HG03520 (cell line): ENCODE data around the gene ITFG1.
"Not testable (repeated sequence)": the region's sequence is repeated elsewhere in the genome, so short reads cannot be mapped to it uniquely, and the experiment has no call there.

ENCODE experiments used
- ATAC-seq: cut with Tn5 transposase; IDR thresholded peaks from one replicate; pipeline ENCODE4 v1.9.1; 2021; ENCODE audit warnings: mild to moderate bottlenecking, moderate library complexity; ENCODE audit not compliant: unreplicated experiment

ITFG1 gene

DNA sequence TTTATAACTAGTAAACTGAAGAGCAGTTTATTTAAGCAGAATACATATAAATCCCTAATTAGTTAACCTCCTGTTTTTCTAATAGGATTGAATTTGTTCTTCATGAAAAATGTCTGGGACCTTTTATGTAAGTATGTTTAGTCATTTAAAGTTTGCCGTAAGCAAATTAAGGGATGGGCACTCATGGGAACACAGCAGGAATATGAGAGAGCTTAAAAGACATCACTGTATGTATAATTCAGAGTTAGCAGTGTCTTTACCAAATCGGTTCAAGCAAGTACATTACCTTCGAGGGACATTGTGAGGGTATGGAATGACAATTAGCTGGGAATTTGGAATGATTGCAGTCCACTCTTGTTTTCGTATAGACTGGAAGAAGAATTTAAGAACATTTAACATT is 299.4 kb downstream of the ITFG1 start:
- no peak for ATAC-seq

- no peak for ATAC-seq
Observed at GRCh38 chr16:47160422-47160821, 300.4 kb downstream of the ITFG1 start.

- ATAC-seq = no peak
Observed at GRCh38 chr16:47158992-47159391, 301.9 kb downstream of the ITFG1 start.

- ATAC-seq = no peak
Observed at GRCh38 chr16:47156680-47157215, 304.1 kb downstream of the ITFG1 start.

DNA sequence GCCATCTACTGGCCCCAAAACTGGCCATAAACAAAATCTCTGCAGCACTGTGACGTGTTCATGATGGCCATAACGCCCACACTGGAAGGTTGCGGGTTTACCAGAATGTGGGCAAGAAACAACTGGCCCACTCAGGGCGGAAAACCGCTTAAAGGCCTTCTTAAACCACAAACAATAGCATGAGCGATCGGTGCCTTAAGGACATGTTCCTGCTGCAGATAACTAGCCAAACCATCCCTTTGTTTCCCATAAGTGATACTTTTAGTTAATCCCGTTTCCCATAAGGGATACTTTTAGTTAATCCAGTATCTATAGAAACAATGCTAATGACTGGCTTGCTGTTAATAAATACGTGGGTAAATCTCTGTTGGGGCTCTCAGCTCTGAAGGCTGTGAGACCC is 308.4 kb downstream of the ITFG1 start:
- ATAC-seq = not testable (repeated sequence)

DNA sequence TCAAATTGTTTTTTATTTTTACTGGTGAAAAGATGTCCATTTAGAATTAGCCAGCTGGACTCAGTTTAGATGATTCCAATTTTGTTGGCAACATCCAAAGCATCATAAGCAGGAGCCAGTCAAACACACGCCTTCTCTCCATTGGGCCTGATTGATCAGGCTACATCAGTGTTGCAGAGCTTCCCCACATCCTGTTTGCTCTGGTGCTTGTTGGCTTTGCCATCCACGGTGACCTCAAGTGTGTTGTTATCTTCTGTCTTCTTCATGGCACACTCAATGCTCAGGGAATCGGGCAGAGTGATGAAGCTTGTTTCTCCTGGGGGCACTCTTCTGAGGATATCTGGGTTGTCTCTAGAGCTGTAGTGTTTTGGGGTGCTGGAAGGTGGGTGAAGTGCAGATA is 310.8 kb downstream of the ITFG1 start:
- no peak for ATAC-seq

DNA sequence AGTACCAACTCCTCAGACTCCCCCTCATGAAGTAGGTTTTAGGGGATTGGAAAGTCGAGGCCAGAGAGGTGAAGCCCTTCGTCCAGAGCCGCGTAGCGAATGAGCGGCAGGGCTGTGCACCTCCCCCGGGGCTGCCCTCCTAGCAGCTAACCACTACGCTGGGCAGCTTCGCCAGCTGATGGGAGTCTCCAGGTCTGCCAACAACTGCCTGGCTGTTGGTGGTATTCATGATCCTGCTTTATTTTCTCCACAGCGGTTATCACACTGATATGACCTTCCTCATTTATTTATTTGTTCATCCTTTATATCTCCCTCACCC is 316.3 kb downstream of the ITFG1 start:
- no peak for ATAC-seq

- peak; percentile 44 for ATAC-seq
Observed at GRCh38 chr16:47143677-47144558, 316.9 kb downstream of the ITFG1 start, which contains the start of gene NETO2. Gene NETO2, minus strand, starts transcription at chr16:47143945. Its CDS starts 333 bp downstream, at chr16:47143612.

DNA sequence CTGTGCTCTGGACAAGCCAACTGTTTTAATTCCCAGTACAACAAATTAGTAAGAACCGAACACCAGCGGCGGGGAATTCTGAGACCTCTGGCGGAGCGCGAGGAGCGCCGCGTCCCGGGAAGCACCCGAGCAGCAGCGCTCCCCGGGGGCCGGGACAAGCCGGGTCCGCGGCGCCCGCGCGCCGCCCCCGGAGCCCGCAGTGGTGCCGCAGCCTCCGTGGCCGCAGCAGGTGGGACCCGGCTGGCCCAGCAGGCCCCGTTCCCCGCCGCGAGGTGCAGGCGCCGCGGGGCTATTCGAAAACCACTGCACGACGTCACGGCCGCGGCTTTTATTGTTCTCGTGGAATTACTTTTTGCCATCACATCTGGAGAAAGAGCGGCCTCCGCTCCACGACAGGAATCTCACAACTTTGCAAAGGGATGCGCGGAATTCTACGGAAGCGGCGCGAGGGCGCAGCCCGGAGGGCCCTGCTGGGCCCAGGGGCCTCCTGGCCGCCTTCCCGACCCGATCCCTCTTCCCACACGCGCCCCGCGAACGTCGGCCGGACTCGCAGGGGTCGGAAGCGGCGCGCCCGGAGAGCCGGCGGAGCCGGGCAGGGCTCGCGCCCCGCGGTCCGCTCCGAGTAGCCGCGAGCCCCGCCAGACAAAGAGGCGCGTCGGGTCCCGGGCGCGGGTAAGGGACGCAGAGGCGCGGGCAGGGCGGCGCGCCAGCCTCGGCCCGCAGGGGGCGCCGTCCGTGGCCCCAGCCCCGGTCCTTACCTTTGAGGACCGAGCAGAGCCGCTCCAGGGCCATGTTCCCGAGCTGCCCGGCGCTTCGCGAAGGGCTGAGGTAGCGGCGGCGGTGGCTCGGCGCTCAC is 317.8 kb downstream of the ITFG1 start:
- ATAC-seq = peak; percentile 57

- no peak for ATAC-seq
Observed at GRCh38 chr16:47142486-47142820, 318.4 kb downstream of the ITFG1 start.

DNA sequence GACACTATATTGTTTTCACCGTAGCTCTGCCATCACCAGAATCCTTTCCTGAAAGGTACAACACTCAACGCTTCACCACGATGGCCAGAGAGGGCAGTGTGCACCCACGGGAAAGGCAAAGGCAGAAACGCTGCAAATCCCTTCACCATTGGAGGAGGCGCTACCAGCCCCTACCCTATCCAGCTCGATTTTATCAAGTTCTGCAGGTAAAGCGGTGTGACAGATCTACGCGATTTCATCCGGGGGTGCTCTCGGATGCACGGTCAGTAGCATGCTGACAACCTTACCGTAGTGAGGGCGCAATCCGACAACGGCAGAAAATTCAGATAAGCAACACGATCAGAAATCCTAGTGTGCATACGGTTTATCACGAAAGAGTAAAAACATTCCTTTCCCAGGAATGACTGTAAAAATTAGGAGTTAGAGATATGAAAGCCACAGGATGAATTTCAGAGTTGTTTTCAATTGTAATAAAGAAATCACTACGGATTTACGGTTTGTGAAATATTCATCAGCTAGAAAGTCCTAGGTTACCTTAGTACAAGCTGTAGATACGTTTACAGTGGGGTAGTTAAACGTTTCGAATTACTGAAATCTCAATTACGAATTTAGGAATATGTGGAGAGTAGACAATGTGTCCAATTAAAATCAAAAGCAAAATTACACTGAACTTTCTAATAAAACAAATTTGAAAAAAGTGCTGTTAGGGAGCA is 318.9 kb downstream of the ITFG1 start:
- ATAC-seq = peak; percentile 50

DNA sequence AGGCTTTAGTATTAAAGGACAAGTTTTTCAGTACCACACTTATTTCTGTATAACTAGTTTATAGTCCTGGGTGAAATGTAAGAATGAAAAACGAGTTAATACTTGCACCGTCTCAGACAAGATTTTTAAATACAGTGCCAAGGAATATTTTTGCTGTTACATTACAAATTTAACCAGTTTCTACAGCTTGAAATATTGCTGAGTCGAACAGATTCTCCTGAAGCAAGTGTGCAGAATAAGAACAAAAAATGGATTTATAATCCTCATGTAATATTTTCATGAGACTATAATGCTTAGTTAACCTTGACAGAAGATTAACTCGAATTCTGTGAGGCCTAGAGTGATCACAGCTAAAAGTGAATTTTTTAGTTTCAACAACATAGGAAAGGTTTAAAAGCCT is 320.2 kb downstream of the ITFG1 start:
- ATAC-seq = no peak

GRCh38 chr16:47139561-47140185 is 321.2 kb downstream of the ITFG1 start:
- ATAC-seq = no peak

DNA sequence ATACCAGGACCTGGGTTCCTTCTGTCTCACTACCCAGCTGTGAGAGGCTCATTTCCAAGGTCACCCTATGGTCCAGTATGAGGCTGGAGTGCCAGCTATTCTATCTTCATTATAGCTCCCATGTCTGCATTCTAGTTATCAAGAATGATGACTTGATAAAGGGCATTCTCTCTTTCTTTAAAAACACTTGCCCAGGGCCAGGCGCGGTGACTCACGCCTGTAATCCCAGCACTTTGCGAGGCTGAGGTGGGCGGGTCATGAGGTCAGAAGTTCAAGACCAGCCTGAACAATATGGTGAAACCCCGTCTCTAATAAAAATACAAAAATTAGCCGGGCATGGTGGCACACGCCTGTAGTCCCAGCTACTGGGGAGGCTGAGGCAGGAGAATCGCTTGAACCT is 322.9 kb downstream of the ITFG1 start:
- not testable (repeated sequence) for ATAC-seq

DNA sequence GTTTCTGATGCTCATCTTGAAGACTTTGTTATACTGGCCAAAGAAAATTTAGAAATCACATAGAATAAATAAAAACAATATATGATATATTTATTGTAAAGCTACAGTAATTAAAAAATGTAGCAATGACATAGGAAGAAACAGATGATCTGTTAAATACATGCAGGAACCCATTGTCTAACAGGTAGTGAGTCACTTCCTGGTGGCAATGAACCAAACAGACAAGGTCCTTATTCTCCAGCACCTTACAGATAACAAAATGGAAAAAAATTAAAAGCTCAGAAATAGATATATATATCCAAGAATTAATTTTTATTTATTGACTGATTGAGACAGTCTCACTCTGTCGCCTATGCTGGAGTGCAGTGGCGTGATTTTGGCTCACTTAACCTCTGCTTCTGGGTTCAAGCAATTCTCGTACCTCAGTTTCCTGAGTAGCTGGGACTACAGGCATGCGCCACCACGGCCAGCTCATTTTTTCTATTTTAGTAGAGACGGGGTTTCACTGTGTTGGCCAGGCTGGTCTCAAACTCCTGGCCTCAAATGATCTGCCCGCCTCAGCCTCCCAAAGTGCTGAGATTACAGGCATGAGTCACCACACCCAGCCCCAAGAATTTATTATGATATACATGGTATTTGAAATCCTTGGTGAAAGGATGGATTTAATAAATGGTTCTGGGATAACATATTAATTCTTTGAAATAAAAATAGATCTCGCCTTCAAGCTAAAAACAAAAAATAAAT is 324.6 kb downstream of the ITFG1 start:
- no peak for ATAC-seq

- ATAC-seq = no peak
Observed at GRCh38 chr16:47134550-47134949, 326.3 kb downstream of the ITFG1 start.

DNA sequence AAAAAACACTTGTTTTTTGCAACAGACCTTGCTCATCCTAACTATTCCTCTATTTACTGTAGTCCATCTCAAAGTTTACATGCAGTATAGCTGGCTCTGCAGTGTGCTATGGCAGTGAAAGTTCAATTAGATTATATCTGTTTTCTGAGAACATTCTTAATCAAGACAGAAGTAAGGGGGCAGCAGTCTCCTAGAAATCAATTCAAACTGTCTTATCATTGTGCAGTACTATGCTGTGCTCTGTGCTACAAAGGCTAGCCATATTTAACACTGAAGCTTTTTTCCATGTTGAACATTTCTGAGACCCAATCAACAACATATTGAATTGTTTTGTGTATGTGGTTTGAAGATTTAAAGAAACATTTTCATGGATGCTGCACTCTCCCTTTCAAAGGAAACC is 328.6 kb downstream of the ITFG1 start:
- ATAC-seq = no peak

DNA sequence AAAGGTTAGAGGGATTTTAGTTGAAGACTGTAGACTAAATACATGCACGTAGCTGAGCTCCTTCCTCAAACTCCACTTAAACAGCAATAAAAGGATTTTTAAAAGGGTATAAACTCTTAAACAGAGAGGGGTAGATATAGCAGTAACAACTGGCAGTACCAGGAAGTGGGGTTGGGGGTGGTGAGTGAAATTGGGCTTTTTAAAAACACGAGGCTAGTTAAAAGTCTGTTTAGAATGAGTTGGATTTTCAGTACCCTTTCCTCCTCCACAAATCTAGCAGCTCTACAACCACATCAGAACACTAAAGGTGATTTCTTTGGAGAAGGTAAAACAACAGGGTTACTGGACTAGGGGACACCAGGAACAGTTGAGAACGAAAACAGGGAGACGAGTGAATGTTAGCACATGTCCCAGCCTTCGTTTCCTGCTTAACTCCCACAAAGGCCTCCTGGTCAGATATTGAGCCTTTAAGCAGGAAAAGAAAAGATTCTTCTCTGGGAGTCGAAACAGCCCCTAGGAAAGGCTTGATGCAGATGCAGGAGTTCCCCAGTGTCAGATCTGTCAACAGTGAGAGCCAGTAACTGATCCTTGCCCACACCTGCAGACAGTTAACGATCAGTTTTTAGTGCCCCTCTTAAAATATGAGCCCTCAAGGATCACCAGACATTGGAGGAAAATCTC is 331.0 kb downstream of the ITFG1 start:
- ATAC-seq = no peak

DNA sequence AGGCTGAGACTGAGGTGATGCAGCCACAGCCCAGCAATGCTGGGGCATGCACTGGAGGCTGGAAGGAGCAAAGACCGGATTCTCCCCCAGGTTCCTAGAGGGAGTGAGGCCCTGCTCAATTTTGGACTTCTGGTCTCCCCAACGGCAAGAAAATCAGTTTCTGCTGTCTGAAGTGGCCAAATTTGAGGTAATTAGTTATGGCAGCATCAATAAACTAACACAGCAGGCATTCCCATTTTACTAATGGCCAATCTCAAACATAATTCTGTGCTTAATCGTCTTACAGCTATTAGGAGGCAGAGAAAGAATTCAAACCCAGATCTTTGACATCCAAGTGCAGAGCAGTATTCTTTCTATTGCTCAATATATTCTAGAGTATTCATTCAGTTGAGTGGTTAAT is 333.3 kb downstream of the ITFG1 start:
- ATAC-seq = no peak
